ENCODE data around the gene TRPV3.
"Not testable (repeated sequence)": the region's sequence is repeated elsewhere in the genome, so short reads cannot be mapped to it uniquely, and the experiment has no call there.

TRPV3 gene

DNA sequence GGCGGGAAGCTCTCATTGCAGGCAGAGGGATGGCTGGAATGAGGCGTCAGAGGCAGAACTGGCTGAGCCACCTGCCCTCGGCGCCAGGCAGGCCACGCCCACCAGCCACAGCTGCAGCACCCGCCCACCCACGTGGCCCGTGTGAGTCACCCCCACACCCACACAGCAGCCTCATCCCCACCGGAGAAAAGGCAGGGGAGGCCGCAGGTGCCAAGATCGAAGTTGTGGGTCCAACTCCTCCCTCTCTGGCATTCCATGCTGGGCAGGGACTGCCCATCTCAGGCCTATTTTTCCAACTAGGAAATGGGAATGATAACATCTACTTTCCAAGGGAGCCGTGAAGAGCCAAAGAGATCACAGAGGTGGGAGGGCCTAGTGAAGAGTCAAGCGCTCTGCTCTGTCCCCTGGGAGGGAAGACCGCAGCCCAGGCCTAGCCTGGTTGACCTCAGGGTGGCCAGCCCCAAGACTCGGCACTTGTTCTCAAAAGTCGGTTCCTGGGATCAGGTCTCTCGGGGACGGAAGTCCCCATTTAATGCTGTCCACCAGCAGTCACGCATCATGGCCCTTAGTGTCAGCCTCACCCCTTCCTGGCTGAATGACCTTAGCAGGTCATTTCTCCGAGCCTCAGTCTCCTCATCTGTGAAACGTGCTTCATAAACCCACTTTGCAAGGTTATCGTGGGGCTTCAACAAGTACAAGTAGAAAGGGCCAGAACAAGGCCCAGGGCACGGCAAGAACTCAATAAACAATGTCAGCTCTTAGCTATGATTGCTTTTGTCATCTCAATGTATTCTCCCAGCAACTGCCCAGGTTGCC, at the start of gene TRPV3:
Gene TRPV3, minus strand, starts transcription at position 45 of the 816 bp plus-strand sequence. CDS start 2,962 bp downstream, outside the sequence.
- DNase-seq, result no peak

DNA sequence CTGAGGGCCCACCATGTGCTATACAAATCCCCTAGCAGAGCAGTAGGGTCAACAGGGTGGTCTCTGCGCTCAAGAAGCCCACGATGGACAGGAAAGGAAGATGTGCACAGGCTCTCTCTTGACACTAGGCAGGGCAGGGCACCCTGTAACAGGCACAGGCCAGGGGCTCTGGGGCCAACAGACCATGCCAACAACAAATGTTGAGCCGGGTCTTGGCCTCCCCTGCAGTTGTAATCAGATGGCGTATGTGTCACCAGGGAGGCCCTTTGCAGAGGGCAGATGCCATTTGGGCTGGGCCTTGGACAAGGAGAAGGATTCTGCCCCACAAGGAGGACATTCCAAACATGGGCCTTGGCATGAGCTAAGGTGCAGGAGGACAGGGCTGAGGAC, 46.3 kb upstream of the TRPV3 start:
- DNase-seq, result no peak

DNA sequence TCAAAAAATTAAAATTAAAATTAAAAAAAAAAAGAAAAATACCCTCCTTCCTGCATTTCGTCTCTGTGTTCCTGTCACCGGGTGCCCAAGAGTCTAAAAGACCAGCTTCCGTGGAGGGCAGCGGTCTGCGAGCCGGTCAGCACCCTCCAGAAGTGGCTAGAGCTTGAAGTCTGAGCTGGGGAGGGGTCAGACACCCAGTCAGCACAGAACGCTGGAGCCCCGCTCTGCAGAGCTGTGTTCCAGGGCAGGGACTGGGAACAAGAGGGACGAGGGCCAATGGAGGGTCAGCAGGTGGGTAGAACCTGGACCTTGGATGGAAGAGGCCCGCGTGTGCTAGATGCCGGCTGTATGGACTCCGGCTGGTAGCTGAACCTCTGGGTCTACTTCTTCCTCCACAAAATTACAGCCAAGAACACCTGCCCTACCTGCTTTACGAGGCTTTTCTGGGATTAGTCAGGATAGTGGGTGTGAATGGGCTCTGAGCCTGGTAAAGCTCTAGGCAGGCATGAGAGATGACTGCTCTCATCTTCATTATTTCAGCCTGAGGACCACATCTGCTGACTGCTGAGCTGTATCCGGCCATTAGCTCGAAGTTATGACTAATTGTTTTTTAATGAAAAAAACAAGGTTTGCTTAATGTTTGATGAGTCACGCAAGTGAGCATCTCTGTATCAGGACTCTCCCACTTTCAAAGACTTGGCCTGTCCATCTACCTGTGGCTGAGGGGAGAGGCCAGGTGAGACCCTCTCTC, 45.7 kb upstream of the TRPV3 start:
- peak; percentile 69 for DNase-seq

DNA sequence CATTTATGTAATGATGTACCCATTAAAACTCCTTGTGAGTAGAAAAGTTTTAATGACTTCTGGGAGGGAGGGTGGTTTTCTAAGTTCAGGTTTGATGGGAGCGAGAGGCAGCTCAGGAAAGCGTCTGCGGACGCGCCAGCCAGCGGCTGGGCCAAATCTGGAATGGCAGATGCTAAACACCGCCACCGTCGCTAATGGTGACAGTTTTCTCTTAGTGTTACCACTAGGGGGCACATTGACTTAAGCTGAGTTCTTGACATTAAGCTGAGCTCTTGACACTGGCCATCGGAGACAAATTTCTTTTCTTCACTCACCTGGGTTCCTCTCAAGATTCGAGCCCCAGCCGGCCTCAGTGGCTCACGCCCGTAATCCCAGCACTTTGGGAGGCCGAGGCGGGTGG, 44.9 kb upstream of the TRPV3 start:
- DNase-seq, result no peak

DNA sequence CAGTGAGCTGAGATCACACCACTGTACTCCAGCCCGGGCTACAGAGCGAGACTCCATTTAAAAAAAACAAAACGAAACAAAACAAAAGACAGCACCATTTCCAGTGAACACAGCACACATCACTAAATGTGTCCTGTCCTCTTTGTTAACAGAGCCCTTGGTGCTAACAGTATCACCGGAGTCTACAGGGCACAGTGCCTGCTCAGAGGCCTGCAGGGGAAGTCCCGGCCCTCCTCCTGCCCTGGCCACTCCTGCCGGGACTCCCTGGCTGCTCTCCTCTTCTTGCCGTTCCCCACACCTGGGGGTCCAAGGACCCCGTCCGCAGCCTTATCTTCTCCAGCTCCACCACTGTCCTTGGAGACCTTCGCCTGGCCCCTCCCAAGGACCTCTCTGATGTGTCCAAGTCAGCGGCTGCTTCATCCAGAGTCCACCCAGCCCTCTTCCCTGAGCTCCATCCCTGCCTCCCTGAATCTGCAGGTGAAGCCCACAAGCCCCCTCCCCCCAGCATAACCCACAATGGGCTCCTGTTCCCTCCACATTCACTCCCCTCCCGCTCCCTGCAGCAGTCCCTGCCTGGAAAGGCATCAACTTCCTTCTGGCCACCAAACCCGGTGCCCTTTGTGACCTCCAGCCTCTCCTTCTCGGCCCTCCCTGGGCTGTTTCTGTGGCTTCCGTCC, 43.1 kb upstream of the TRPV3 start:
- DNase-seq, result no peak

DNA sequence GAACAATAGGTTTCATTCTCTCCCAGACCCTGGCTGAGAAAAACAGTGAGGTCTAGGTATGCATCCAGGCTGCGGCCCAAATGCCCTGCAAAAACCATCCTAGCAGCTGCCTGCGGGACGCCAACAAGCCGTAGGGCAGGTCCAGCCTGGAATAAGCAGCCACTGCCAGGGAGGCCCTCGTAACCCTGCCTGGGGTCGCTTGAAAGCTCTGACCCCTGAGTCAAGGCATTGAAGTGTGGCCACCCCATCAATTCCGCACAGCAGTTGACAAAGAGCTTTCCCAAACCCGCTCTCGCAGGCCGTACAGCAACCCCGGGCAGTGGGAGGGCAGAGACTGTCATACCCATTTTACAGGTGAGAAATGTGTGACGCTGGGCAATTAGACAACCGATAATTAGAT, 40.5 kb upstream of the TRPV3 start:
- no peak for DNase-seq

DNA sequence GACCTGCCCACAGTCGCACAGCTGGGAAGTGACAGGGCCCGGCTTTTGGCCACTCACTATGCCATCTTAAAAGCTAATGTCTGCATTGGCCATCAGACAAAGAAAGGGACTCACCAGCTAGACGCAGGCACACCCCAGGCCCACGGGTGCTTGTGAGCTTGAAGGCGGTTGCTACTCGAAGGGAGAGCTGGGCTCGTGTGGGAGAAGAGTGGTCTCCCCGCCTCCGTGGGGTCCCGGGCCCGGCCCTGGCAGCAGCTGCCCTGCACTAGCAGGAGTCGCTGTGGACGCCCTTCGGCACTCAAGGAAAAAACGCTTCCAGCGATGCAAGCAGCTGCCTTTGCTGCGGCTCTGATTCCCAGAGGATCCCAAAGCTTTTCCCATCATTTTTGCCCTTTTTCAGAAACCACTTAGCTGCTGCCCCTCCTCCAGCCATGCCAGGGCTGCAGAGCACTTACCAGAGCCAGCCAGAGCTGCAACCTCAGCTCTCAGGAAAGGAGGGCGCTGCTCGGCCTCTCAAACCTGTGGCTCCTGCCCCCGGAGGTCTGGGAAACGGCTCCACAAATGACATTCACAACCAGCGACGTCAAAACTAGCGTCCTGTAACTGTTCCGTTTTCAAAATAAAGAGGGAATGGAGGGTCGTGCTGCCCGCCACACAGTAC, 39.3 kb upstream of the TRPV3 start:
- no peak for DNase-seq

DNA sequence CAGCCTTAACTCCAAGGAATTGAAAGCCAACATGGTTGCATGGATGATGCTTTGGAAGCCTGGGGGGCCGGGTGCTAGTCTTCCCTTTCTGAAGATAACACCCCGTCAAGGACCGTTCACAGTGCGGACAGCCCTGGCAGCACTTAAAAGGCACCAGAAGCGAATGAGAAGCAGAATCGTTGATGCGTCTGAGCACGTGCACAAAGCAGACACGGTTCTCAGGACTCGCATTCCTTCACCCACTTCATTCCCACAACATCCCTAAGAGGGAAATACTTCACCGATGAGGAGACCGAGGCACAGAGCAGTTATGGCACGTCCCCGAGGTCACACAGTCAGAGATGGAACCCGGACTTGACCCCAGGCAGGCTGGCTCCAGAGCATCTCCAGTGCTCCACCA, 37.4 kb upstream of the TRPV3 start:
- peak; percentile 69 for DNase-seq

DNA sequence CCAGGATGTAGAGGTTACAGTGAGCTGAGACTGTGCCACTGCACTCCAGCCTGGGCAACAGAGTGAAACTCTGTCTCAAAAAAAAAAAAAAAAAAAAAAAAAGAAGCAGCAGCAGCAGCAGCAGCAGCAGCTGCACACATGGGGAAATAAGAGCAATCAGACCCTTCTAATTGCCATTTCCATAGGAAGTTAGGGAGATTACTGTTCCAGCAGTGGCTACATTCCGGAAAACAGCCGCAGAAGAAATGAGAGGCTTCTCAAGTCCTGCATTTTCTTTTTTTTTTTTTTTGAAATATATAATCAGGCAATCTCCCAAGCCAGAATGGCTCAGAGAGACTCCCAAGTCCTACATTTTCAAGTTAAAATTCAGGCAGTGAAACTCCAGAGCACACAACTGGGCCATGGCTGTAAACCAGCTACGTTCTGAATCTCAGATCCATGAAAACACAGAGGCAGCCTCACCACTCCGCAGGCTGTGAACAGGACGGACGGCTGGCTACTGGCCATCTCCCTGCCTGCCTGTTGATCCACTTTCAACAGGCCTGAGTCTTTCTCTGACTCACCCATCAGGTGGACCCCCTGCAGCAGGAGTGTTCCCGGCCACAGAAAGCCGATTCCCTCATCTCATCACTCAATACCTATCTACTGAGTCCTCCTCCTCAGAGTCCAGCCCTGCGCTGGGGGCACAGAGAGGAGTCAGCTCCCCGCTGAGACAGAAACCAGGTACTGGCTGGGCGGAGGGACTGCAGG, 36.6 kb upstream of the TRPV3 start:
- DNase-seq, result peak; percentile 95

DNA sequence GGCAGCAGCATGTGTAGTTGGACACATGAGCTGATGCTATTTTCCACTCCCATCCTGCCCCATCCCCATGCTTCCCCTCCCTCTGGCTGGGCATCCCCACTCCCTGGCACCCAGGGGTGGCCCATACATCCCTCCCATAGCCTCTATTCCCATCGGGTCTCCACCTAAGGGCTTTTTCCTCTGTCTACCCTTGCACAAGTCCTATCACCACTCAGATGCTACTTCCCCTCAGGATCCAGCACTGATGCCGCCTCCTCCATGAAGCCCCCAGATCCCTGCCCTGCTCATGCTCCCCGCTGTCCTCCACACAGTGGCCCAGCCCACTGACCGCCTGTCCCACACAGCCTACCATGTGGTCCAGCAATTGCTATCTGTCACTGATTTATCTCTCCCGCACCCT, 35.8 kb upstream of the TRPV3 start:
- no peak for DNase-seq

DNA sequence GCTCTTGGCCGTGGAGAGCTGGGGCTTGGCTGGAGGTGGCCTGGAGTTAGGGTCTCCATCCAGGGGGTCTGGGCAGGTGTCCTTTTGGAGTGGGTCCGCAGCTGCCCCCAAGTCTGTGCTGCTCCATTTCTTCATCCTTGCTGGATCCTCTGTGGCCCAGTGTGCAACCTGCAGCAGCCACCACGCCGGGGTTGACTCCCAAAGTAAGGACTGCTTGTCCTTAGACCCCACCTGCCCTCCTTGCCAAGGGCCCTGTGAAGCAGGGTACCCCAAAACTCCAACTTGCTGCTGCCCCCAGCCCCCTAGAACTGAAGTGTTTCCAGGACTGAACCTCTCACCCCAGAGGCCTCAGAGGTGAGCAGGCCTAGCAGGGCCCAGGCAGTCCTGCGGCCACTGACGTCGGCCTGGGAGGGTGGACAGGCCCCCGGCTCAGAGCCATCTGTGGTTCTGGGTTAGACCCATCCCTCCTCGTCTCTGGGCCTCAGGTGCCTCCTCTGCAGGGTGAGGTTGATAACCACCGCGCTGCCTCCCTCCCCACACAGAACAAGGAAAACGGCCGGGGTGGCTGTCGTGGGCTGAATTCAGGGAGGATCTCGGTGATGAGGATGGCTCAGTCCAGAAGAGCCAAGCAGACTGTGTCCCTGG, 34.7 kb upstream of the TRPV3 start:
- no peak for DNase-seq

DNA sequence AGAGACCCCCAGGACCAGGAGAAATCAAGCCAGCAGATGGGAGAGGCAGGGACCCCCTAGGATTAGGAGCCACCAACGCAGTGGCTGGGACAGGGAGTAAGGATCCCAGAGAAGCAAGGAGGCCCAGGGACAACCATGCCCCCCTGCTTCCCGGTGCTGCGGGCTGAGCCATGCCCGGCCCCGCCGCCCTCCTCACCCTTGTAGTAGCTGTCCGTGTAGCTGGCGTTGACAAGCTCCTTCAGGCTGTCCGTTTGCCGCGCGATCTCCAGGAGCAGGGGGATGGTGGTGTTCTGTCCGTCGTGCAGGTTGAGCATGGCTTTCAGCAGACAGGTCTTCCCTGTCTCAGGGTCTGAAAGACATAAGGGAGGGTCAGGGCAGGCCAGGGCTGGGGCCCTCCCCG, 33.2 kb upstream of the TRPV3 start:
- no peak for DNase-seq

DNA sequence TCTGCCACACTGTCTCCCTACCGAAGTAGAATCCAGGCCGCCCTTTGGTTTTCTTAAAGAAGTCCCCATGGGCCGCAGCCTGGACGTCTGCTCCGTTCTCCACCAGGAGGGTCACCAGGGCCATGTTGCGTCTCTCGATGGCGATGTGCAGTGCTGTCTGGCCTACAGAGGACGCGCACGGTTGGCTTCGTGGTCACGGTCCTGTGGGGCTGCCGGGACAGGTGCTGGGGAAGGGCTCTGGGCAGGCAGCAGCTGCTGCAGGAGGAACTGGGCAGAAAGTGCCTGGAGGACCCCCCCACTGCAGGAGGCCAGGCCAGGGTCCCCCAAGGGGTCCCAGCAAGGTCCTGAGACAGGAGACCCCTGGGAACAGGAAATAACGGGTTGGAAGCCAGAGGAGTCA, 32.6 kb upstream of the TRPV3 start:
- DNase-seq, result no peak

DNA sequence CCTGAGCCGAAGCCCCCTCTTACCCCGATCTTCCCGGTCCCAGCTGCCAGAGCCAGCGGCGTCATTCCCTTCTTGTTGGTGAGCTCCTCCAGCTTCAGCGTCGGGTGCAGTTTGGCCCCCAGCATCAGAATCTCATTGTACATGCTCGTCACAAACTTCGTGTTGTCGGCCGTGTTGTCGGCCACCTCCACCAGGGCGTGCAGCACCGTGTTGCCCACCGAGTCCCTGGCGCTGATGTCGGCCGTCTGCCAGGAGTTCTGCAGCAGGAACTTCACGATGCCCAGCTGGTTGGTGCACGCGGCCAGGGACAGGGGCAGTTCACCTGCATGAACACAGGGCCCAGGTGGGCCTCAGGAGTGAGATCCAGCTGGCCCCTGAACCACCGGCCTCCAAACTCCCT, 32.2 kb upstream of the TRPV3 start:
- no peak for DNase-seq

DNA sequence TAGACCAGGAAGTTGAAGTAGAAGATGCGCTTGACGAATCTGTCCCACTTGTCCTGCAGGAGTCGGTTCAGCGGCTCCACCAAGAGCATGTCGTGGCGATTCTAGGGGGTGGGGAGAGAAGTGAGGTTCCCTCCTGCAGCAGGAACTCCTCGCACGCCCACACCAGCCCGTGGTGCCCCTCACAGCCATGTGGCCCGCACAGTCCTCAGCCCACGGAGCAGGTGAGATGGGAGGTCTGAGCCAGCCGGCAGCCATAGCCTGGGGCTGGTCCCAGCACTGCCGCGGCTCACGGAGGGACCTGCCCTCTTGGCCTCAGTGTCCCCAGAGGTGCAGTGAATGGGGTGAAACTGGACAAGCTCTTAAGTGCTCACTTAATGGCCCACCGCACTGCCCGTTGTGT, 28.2 kb upstream of the TRPV3 start:
- no peak for DNase-seq

DNA sequence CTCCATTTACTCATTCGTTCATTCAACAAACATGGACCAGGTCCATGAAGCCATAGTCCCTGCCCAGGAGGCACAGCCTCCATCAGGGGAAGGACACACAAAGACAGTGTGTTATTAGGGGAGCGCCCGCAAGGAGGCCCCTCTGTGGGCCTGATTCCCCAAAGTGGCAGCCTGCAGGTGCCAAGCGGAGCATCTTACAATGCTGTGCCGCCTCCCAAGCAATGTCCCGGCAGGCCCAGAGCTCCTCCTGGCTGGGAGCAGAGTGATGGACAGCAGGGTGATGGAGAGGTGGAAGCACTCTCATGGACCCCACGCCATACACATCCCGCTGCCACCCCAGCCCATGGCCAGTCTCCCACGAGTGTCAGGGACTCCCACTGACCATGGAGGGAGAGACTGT, 25.8 kb upstream of the TRPV3 start:
- no peak for DNase-seq

DNA sequence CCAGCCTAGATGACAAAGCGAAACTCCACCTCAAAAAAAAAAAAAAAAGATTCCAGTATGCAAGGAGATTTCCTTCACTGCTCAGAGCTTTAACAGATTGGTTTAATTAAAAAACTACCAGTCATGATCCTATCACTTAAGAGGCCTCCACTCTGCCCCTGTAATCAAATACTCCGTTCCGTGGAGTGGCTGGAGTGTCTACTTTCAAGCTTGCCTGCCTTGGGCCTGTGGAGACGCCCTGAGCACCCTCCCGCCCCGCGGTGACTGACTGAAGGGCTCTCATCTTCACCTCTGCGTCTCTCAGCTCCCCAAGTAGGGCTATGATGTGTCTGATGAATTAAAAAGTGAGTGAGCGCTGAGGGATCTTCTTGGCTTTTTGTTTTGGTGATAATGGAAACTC, 25.3 kb upstream of the TRPV3 start:
- DNase-seq, result peak; percentile 43

DNA sequence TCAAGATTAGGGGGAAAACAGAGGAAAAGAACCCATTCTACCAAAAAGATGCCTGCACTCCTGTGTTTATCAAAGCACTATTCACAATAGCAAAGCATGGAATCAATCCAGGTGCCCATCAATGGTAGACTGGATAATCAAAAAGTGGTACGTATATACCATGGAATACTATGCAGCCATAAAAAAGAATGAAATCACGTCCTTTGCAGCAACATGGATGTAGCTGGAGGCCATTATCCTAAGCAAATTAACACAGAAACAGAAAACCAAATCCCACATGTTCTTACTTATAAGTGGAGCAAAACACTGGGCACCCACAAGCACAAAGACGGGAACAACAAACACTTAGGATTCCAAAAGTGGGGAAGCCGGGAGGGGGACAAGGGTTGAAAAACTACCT, 21.1 kb upstream of the TRPV3 start:
- DNase-seq, result not testable (repeated sequence)

DNA sequence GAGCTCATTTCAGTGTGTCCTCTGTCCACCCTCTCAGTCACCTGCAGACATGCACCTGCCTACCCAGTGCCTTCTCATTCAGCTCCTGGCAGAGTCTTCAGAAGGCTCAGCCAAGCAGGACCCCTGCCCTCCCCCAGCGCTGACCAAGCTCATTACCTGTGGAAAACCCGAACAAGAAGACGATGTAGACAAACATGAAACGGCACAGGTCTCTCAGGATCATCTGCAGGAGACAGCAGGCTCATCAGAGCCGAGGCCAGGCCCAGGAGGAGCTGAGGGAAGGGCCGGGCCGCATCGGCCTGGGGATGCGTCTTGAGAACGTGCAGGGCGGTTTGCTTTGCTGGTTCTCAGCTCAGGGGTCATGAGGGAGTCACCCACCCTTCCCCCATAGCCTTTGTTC, 19.4 kb upstream of the TRPV3 start:
- DNase-seq, result no peak

DNA sequence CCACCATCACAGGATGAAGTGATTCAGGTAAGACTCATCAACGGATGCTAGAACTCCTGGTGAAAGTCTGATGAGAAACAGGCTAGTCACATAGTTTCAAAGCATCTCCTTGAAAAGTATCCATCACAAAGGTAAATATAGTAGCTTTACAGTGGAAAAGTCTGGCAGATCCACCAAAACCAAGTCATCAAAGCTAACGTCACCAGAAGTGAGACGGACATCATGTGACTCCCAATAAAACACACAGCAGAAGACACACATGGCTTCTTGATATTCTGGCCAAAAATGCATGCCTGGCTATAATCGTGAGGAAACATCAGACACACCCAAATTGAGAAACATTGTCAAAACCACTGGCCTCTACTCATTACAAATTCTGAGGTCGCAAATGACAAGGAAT, 17.9 kb upstream of the TRPV3 start:
- DNase-seq, result peak; percentile 28

DNA sequence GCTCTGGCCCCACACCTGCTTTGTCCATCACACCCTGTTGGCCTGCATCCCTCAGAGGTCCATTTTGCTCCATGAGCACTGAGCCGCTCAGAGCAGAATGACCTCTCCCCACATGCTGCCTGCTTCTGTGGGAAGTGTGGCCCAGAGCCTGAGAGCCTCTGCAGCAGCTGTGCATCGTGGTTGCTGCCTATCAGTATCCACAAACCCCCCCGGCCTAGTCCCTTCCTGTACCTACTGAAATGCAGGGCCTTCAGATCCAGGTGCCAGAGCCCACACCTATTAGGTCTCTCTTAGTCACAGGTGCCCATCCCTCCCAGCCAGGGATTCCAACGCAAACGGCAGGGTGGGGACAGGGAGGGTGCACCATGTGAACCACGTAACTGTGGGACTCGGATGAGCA, 16.6 kb upstream of the TRPV3 start:
- DNase-seq, result no peak
